ENCODE data around the gene PI4KB.

GRCh38 chr1:151370211-151370911 lies 43.1 kb upstream of the PI4KB start:
- TF ChIP-seq CTCF (IDR thresholded peaks at IDR 0.05), result no peak
- peak in 1 of 3 donors; percentile 17 for TF ChIP-seq POLR2AphosphoS5 (IDR thresholded peaks at IDR 0.05)
- TF ChIP-seq POLR2A (IDR thresholded peaks at IDR 0.05), result no peak
- TF ChIP-seq EP300 (IDR thresholded peaks at IDR 0.05; ENCODE audit: low read depth), result no peak

Data from transverse colon (tissue), 4 donors.